GM18873 (cell line): ENCODE results near the gene NPHP4.

ENCODE experiments used
- ATAC-seq: cut with Tn5 transposase; IDR thresholded peaks from one replicate; pipeline ENCODE4 v1.9.1; 2021; ENCODE audit warnings: mild to moderate bottlenecking, moderate library complexity, moderate number of reproducible peaks; ENCODE audit not compliant: unreplicated experiment, low FRiP score

NPHP4 gene

GRCh38 chr1:5976726-5977493, 15.3 kb downstream of the NPHP4 start:
- ATAC-seq, result no peak

- ATAC-seq, result no peak
Measured at GRCh38 chr1:5976231-5976630, 16.0 kb downstream of the NPHP4 start.

GRCh38 chr1:5975133-5975880, 16.9 kb downstream of the NPHP4 start:
- ATAC-seq, result no peak

GRCh38 chr1:5974631-5975030, 17.6 kb downstream of the NPHP4 start:
- no peak for ATAC-seq

GRCh38 chr1:5973771-5974170, 18.5 kb downstream of the NPHP4 start:
- ATAC-seq, result no peak

GRCh38 chr1:5972198-5972520, 20.1 kb downstream of the NPHP4 start:
- no peak for ATAC-seq

- ATAC-seq, result no peak
Measured at GRCh38 chr1:5971471-5972197, 20.6 kb downstream of the NPHP4 start.

- no peak for ATAC-seq
Measured at GRCh38 chr1:5970610-5971273, 21.5 kb downstream of the NPHP4 start.

GRCh38 chr1:5969168-5969567, 23.1 kb downstream of the NPHP4 start:
- no peak for ATAC-seq

GRCh38 chr1:5968161-5968736, 24.0 kb downstream of the NPHP4 start:
- ATAC-seq, result no peak

GRCh38 chr1:5967351-5968160, 24.7 kb downstream of the NPHP4 start:
- no peak for ATAC-seq

- no peak for ATAC-seq
Measured at GRCh38 chr1:5966543-5967205, 25.6 kb downstream of the NPHP4 start.

- no peak for ATAC-seq
Measured at GRCh38 chr1:5965586-5966131, 26.6 kb downstream of the NPHP4 start.

- no peak for ATAC-seq
Measured at GRCh38 chr1:5962265-5963105, 29.7 kb downstream of the NPHP4 start.

- no peak for ATAC-seq
Measured at GRCh38 chr1:5961601-5962000, 30.6 kb downstream of the NPHP4 start.

GRCh38 chr1:5960336-5960735, 31.9 kb downstream of the NPHP4 start:
- no peak for ATAC-seq

- ATAC-seq, result no peak
Measured at GRCh38 chr1:5959667-5960230, 32.5 kb downstream of the NPHP4 start.

- ATAC-seq, result no peak
Measured at GRCh38 chr1:5959087-5959486, 33.1 kb downstream of the NPHP4 start.
